Measurements from ENCODE around the gene STOM.

STOM gene

DNA sequence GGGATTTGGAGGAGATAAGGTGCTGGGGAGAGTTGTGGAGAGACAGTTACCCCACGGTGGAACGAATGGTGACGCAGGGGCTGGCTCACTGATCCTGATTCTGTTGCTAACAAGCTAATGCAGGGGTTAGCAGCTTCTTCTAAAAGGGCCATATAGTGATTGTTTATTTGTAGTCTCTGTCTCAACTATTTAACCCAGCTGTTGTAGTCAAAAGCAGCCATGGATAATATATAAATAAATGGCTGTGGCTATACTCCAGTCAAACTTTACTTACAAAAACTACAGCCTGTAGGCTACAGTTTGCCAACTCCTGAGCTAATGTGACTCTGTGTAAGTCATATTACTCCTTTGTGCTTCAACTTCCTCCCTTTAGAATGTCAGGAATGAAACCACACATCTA lies 21.8 kb downstream of the STOM start:
- no peak for DNase-seq (ENCODE audit: low spot score)

DNA sequence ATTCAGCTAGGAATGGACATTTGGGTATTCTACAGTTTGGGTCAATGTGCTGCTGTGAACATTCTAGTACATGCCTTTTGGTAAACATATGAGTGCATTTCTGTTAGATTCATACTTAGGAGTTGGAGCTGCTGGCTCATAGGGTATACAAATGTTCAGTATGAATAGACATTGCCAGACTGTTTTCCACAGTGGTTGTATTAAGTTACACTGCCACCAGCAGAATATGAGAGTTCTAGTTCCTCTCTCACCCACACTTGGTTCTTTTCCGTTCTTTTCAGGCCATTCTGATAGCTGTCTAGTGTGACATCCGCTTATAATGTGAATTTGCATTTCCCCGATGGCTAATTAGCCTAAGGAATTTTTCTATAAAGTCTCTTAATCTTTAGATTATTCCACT lies 25.0 kb downstream of the STOM start:
- DNase-seq (ENCODE audit: low spot score) = no peak

DNA sequence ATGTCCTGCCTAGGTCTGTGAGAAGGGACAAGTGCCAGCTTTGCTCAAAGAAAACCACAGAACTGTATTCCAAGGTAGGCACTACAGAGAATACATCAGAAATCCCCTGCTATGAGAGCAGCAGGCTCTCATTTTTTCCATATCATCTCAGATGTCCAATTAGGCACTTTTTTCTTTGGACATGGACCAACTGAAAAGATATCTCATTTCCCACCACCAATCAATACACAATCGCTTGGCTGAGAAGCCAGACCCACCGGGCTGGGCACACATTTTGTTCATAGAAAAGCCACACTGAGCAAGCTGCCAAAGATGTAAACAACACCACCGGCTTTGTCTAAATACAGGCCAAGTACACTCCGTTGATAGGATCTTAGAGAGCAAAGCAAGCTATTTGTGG lies 25.9 kb downstream of the STOM start:
- no peak for DNase-seq (ENCODE audit: low spot score)

DNA sequence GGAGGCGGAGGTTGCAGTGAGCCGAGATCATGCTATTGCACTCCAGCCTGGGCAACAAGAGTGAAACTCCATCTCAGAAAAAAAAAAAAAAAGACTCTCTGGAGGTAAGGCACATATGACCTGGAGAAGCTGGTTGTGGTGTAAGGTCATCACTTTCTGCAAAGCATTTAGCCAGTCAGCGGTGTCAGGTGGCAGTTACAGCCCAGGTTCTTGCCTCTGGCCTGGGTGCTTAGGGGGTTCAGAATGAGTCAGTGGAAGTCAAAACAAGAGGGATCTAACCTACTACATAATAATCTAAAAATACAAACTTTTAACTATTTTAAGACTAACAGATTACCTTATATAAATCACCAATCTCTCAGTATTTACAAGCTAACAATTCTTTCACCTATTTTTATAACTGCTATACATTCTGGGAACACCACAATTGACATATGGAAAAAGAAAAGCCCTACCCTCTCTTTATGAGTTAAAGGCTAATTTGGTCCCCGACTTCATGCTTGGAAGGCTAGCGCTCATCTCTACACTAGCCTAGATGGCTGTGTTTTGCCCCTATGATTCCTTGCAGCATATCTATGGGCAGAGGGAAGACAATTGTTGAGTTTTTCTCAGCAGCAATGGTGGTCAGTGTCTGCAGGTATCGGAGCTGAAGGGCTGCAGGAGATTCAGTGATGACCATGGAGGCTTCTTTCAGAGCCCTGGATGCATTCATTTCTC lies 29.2 kb downstream of the STOM start:
- no peak for DNase-seq (ENCODE audit: low spot score)

DNA sequence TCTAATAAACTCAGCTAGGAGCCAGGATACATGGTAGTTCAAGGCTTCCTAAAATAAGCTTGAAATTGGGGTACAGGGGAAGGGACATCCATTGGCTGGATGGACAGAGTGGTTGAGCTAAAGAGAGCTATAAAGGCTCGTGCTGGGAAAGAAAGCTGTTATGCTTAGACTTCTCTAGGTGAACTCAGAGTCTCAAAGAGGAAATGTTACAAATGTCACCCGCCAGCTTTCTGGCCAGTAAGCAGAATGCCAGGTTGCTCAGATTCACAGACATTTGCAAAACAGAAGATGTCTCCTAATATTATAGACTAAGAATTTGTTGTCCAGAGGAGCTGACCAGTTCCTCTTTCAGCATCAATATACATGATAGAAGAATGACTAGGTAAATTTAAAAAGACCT lies 30.6 kb downstream of the STOM start:
- DNase-seq (ENCODE audit: low spot score) = no peak

DNA sequence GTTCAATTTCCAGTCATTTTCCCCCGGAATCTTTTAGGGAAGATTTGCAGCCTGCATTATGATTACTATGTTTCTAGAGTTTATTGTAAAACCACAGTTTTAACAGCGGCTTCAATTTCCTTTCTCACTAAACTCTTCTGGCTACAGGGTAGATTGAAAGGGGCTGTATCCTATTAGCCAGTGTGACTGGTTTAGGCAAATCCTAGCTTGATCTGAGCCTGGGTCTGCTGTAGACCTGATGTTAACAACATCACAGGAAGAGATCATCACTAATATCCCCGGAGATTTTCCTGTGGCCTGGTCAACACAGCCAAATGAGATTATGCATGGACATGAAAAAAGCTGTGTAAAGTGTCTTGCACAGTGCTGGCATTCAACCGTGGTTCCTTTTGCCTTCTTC lies 33.4 kb downstream of the STOM start:
- no peak for DNase-seq (ENCODE audit: low spot score)

DNA sequence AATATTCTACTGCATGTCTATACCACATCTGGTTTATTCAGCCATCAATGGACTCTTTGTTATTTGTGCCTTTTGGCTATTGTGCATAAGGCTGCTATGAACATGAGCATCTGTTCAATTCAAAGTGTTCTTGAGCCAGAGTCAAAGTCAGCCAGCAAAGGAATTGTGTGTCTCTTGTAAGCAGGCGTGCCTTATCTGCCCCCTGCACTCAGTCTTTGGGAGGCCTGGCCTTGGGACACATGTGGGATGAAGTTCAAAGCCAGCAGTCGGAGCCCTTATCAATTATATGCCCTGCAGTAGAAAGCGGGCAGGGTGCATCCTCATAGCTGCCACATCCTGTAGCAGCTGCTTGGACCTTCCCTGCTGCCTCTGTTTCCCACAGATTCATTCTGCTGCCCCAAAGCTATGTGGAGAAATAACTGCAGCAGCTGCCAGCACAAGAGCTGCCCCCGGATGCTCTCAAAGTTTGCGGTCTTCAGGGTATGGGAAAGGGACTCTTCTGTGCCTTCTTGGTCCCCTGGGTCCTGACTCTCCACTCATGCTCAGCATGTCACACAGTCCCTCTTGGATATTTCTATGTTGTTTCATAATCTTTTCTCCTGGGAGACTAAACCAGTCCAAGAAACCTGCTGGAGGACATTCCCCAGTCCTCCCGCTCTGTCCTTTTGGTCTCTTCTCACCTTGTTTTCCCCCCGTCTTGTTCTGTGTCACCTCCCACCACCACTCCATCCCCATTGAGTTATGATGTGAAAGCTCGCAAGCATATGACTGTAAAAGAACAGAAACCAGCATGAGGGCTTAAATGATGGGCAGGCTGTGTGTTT lies 35.9 kb downstream of the STOM start:
- peak; percentile 96 for DNase-seq (ENCODE audit: low spot score)

DNA sequence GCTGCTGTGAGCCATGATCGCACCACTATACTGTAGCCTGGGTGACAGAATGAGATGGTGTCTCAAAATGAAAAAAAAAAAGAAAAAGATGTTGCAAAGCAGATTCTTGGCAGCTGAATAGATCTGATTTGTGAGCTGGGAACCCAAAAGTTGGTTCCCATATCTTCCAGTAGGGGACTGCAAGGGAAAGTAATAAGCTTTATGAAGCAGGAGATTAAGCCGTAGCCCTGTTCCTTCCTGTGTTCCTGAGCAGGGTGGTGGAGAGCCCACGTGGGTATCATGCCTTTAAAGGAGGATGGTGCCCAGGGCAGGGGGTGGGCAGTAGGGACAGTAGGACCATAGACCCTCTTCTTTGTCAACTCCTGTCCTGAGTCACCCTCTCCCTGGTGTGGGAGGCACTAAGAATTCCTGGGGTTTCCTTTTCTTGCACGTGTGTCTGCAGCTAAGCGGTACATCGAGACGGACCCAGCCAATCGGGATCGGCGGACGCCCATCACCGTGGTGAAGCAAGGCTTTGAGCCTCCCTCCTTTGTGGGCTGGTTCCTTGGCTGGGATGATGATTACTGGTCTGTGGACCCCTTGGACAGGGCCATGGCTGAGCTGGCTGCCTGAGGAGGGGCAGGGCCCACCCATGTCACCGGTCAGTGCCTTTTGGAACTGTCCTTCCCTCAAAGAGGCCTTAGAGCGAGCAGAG lies 37.9 kb downstream of the STOM start:
- peak; percentile 42 for DNase-seq (ENCODE audit: low spot score)

DNA sequence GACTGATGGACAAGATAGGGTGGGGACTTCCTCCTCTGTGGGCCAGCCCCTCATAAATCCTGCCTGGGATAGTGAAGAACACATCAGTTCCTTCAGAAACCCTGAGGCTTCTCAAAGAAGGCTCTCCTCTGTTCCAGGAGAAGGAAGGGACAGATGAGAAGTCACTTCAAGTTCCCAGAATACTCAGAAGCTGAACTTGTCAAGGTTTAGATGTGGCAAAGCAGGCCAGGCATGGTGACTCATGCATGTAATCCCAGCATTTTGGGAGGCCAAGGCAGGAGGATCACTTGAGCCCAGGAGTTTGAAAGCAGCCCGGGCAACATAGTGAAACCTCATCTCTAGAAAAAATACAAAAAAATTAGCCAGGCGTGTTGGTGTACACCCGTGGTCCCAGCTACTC lies 38.5 kb downstream of the STOM start:
- peak; percentile 7 for DNase-seq (ENCODE audit: low spot score)

DNA sequence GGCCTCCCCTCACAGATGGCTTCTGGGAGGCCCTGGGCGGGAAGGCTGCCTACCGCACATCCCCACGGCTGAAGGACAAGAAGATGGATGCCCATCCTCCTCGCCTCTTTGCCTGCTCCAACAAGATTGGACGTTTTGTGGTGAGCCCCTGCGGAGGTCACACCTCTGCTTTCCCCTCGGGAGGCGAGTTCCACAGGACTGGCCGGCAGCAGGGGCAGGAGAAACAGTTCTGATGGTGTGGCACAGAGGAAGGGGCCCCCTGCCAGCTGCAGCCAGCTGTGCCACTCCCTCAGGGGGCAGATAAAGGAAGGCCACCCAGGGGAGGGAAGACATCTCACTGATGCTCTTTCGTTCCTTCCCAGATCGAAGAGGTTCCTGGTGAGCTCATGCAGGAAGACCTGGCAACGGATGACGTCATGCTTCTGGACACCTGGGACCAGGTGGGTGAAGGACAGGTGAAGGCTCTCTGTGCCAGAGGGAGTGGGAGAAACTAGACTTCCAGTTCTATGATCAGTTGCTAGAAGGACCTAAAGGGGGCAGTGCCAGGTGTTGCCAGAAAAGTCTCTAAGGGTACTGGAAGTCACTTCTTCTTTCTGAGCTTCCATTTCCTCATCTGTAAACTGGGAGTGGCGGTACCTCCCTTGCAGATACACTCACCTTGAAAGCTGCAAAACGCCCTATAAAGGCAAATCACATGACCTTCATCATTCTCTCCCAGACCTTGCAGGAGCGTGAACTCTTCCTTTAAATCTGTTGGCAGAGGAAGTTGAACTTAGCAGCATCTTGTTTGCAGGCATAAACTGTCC lies 41.0 kb downstream of the STOM start:
- peak; percentile 2 for DNase-seq (ENCODE audit: low spot score)

DNA sequence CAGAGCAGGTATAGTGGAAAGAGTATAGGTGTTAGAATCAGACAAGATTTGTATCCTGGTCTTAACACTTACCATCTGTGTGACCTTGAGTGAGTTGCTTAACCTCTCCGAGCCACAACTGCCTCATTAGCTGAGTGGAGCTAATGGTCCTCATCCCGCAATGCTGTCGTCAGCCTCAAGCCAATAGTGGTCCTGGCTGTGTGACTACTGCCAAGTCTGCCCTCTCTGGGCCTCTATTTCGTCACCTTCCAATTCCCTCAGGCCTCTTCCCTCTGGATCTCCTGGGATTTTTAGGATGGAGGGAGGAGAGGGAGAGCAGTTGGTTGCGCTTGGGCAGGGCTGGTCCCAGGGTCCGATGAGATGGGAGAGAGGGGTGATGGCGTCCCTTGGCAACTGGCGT lies 41.6 kb downstream of the STOM start:
- no peak for DNase-seq (ENCODE audit: low spot score)

DNA sequence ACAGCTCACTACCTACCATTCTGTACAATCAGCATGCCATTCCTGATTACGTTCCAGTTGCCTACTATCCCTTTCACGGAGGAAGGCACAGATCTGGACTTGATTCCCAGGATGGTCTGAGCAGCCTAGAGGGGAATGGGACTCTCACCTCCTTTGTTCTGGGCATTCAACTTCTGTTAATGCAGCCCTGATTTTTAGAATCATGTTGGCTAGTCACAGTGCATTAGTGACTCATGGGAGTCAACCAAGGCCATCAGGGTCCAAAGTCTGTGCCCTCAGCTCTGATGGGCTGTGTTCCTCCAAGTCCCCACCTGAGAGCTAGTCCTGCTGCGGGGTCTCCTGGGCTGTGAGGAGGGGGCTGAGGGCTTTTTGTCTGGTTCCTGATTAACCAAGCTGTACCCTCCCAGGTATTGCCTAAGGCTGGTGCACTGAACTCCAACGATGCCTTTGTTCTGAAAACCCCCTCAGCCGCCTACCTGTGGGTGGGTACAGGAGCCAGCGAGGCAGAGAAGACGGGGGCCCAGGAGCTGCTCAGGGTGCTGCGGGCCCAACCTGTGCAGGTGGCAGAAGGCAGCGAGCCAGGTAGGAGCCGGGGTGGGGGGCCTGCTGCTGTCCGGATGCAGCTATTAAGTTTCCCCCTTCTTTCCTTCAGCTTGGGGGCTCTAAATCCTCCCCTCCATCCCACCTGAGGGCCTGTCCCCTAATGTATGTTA lies 43.0 kb downstream of the STOM start:
- DNase-seq (ENCODE audit: low spot score) = no peak

DNA sequence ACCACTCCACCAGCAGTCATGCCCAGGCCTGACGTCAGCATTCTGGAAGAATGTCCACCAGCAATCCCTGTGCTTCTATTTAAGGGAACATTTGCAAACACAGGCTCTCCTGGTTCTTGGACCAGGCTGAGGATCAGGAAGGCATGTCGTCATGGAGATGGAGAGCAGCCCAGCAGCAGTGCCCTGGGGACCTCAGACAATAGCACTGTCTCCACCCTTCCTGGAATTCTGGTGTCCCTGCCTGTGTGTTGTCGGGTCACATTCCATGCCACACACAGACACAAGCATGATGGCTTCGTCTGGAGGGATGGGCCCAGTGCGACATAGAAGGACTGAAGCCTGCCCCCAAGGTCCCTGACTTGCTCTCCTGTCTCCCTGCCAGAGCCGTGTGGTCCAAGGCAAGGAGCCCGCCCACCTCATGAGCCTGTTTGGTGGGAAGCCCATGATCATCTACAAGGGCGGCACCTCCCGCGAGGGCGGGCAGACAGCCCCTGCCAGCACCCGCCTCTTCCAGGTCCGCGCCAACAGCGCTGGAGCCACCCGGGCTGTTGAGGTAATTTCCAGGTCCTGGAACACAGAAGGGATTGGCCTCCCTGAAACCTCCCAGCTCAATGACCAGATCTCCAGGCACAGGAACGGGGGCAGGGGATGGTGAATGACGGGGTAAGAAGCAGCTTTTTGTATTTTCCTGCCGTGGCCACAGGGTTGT lies 43.8 kb downstream of the STOM start:
- no peak for DNase-seq (ENCODE audit: low spot score)

DNA sequence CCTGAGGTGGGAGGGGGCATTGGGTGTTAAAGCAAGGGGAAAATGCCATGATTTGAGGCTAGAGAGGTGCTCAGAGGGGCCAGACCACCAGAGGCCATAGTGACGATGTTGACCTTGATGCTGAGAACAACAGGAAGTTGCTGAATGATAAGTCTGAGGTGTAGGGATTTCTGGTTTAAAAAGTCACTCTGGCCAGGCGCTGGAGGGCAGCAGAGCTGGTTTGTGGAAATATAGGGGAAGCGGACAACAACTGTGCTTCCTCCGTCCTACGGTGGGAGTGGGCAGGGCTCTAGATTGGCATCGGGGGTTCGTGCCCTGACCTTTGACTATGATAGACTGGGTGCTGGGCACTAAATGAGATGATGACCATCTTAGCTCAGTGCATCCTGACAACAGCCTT lies 44.7 kb downstream of the STOM start:
- no peak for DNase-seq (ENCODE audit: low spot score)

DNA sequence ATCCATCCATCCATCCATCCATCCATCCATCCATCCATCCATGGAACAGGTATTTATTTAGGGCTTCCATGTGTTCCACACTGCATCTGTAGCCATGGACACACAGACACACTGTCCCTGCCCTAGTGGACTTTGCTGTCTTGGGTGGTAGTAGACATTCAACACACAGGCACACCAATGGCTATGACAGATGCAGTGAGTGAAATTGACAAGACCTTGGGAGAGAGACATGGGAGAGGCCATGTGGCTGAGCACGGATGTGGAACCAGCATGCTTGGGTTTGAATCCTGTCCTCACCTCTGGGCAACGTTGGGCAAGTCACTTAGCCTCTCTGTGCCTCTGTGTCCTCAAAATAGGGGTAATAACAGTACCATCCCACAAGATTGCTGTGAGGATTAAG lies 45.3 kb downstream of the STOM start:
- no peak for DNase-seq (ENCODE audit: low spot score)

DNA sequence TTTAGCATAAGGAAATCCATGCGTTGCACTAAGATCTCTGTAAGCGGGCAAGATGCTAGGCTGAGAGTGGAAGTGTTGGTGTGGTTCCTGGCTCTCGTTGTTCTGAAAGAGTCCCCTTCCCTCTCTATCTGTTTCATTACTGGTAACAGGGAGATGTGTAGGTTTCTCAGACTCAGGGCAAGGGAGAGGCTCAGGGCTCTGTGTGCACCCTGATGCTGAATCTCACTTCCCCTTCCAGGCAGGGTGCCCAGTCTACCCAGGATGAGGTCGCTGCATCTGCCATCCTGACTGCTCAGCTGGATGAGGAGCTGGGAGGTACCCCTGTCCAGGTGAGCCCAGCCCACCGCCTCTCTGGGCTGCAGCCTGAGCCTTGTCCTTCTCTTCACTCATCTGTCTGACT lies 45.7 kb downstream of the STOM start:
- no peak for DNase-seq (ENCODE audit: low spot score)

DNA sequence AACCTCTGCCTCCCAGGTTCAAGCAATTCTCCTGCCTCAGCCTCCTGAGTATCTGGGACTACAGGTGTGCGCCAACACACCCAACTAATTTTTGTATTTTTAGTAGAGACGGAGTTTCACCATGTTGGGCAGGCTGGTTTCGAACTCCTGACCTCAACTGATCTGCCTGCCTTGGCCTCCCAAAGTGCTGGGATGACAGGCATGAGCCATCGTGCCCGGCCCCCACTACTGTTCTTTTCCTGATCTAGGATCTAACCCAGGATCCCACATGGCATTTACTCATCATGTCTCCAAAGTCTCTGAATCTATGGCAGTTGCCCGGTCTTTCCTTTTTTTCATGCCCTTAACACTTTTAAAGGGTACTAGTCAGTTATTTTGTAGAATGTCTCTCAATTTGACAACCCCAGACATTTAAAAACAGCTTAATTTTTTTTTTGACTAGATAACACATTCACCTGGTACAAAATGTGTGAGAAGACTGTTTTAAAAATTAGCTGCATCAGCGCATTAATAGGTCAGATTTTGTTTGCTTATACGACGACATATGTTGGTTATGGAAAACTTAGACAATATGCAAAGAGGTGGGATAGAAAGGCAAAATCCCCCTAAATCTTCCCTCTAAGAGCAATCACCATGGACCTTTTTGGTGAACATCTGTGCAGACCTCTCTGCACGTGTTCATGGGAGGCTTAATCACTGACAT lies 46.5 kb downstream of the STOM start:
- no peak for DNase-seq (ENCODE audit: low spot score)

DNA sequence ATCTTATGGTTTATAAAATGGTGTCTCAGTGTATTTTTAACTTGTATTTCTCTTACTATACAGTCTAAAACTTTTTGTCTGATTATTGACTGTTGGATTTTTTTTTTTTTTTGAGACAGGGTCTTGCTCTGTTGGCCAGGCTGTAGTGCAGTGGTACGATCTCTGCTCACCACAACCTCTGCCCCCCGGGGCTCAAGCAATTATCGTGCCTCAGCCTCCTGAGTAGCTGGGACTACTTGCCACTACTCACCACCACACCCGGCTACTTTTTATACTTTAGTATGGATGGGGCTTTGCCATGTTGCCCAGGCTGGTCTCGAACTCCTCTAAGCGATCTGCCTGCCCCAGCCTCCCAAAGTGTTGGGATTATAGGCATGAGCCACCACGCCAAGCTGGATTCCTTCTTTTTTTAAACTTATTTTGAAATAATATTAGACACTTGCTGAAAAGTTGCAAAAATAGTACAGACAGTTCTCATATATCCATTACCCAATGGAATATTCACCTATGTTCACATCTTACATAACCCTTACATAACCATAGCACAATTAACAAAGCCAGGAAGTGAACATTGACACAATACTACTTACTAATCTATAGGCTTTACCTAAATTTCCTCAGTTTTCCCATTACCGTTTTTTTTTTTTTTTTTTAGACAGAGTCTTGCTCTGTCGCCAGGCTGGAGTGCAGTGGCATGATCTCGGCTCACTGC lies 47.2 kb downstream of the STOM start:
- no peak for DNase-seq (ENCODE audit: low spot score)

DNA sequence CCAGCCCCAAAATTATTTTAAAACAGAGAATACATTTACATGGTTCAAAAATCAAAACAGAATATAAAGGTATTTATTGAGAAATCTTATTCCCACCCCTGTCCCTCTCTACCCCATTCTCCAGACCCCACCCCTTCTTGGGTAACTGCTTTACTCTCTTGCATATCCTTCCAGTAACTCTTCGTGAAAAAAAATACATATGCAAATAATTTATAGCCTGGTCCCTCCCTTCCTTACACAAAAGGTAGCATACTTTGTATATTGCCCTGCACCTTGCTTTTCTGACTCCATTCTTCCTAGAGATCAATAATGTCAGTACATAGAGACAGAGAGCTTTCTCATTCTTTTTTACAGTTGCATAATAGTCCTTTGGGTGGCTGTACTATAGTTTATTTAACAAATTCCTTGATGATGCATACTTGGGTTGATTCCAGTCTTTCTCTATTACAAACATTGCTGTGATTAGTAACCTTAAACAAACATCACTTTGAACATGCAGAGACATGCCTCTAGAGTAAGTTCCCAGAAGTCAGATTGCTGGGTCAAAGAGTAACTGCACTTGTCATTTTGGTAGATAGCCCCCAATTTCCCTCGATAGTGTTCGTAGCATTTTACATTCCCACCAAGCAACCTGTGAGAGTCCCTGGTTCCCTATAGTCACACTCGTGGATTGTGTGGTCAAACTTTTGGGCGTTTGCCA lies 47.9 kb downstream of the STOM start:
- DNase-seq (ENCODE audit: low spot score) = no peak

Measured in hematopoietic multipotent progenitor cell treated with erythropoietin and hydrocortisone succinate and interleukin-3 and kit ligand, for 15 days (in vitro differentiated cells).